HCT116 (cell line): ENCODE data around the gene GNG7. TPM values are rescaled to one million over a fixed set of nuclear protein-coding genes. Genes with fewer than 3 reads are reported as not detected.

Source experiments
- ATAC-seq: fragments of 200-7000 bp; cut with Tn5 transposase; 2 replicates; pipeline ENCODE4 v1.9.1; 2020; ENCODE audit warnings: mild to moderate bottlenecking, moderate library complexity
- BruUV-seq: library from RNA; stranded (reverse); fragments of 400-500 nt; replicated peaks from 2 replicates; lab custom pipeline; 2021; lab: Mats Ljungman, UMichigan
- CTCF ChIA-PET: fragments of 300-600 bp; sonication (Branson Sonifier 250); formaldehyde crosslinking; loops from one replicate; lab custom pipeline; 2021; ENCODE audit warnings: antibody characterized with exemption; lab: Charles Lee
- POLR2A ChIA-PET: fragments of 300-600, 350-600 bp; sonication (Branson Sonifier 250); formaldehyde crosslinking; loops from one replicate; lab custom pipeline; 2021; ENCODE audit warnings: antibody characterized with exemption; lab: Charles Lee
- RAD21 ChIA-PET, 2 experiments: fragments of 300-600 bp; sonication (Branson Sonifier 250); formaldehyde crosslinking; loops; one replicate each; lab custom pipeline; 2023; ENCODE audit warnings: low total read pairs in 2 of 2; ENCODE audit not compliant: uncharacterized antibody in 2 of 2, unreplicated experiment in 2 of 2, low non-redundant PET in 1 of 2; lab: Charles Lee
- DNase-seq: peaks from one replicate; pipeline ENCODE4 v3.0.0-alpha.2; 2010; ENCODE audit warnings: low read depth, low spot score
- H2AFZ ChIP-seq: fragments of 200-600 bp; shearing (Covaris generic), sonication (generic); 2 replicates; pipeline ENCODE4 v1.6.1; 2017; ENCODE audit warnings: low read depth, mixed run types, mixed read lengths, antibody characterized with exemption, low read length; ENCODE audit not compliant: poor library complexity, severe bottlenecking
- H3K27ac ChIP-seq: 2 replicates; pipeline ENCODE4 v1.5.1; 2012; ENCODE audit warnings: low read depth, low read length
- H3K27me3 ChIP-seq: fragments of 200-600 bp; sonication (generic); 2 replicates; pipeline ENCODE4 v1.6.1; 2016; ENCODE audit warnings: mixed run types, low read length, mixed read lengths; ENCODE audit not compliant: insufficient read depth
- H3K36me3 ChIP-seq, 2 experiments: fragments of 200-500 bp in 1 of 2; fragments of 200-600 bp in 1 of 2; sonication (Bioruptor generic) in 1 of 2; sonication (generic) in 1 of 2; 2 replicates each; pipeline versions ENCODE4 v1.5.1 to v1.6.1; 2014 to 2016; ENCODE audit warnings: low read length in 2 of 2, inconsistent platforms in 1 of 2, mixed read lengths in 1 of 2, mixed run types in 1 of 2; ENCODE audit not compliant: insufficient read depth in 2 of 2, control insufficient read depth in 1 of 2
- H3K4me1 ChIP-seq, 2 experiments: fragments of 200-600 bp in 1 of 2; sonication (generic) in 1 of 2; 2 replicates each; pipeline versions ENCODE4 v1.5.1 to v1.6.1; 2012 to 2017; ENCODE audit warnings: low read length in 2 of 2, inconsistent platforms in 1 of 2, mild to moderate bottlenecking in 1 of 2, mixed read lengths in 1 of 2, mixed run types in 1 of 2, moderate library complexity in 1 of 2; ENCODE audit not compliant: insufficient read depth in 2 of 2, control insufficient read depth in 1 of 2
- H3K4me2 ChIP-seq: fragments of 200-600 bp; sonication (generic); 2 replicates; pipeline ENCODE4 v1.6.1; 2017; ENCODE audit warnings: mixed run types, low read length, mixed read lengths
- H3K4me3 ChIP-seq, 2 experiments: fragments of 200-600 bp in 1 of 2; sonication (generic) in 1 of 2; replicated peaks in 1 of 2; 2 replicates each; pipeline ENCODE4 v1.5.1; 2011 to 2016; ENCODE audit warnings: low read length in 2 of 2, control low read depth in 1 of 2, low read depth in 1 of 2, mild to moderate bottlenecking in 1 of 2, mixed read lengths in 1 of 2, mixed run types in 1 of 2
- H3K79me2 ChIP-seq: fragments of 200-600 bp; sonication (generic); 2 replicates; pipeline ENCODE4 v1.6.1; 2017; ENCODE audit warnings: mild to moderate bottlenecking, mixed run types, low read length, moderate library complexity, mixed read lengths; ENCODE audit not compliant: insufficient read depth
- H3K9ac ChIP-seq: fragments of 200-600 bp; sonication (generic); 2 replicates; pipeline ENCODE4 v1.6.1; 2016; ENCODE audit warnings: low read length, mixed read lengths
- H3K9me2 ChIP-seq: fragments of 200-600 bp; sonication (generic), shearing (Covaris generic); 2 replicates; pipeline ENCODE4 v1.6.1; 2017; ENCODE audit warnings: mixed run types, mild to moderate bottlenecking, moderate library complexity; ENCODE audit not compliant: insufficient read depth
- H3K9me3 ChIP-seq, 2 experiments: fragments of 200-500 bp in 1 of 2; fragments of 200-600 bp in 1 of 2; sonication (Bioruptor generic) in 1 of 2; sonication (generic) in 1 of 2; 2 replicates each; pipeline ENCODE4 v1.6.1; 2014 to 2017; ENCODE audit warnings: low read length in 2 of 2, mixed read lengths in 2 of 2, inconsistent platforms in 1 of 2, low read depth in 1 of 2, mild to moderate bottlenecking in 1 of 2, mixed run types in 1 of 2, moderate library complexity in 1 of 2; ENCODE audit not compliant: control insufficient read depth in 1 of 2, insufficient read depth in 1 of 2
- H4K20me1 ChIP-seq: fragments of 200-600 bp; sonication (generic), shearing (Covaris generic); 2 replicates; pipeline ENCODE4 v1.6.1; 2017; ENCODE audit warnings: mixed run types, mild to moderate bottlenecking, moderate library complexity; ENCODE audit not compliant: insufficient read depth
- ATF3 ChIP-seq: IDR thresholded peaks from 2 replicates; pipeline ENCODE4 v1.6.1; 2012
- CBX3 ChIP-seq: IDR thresholded peaks from 2 replicates; pipeline ENCODE4 v1.6.1; 2012; ENCODE audit warnings: low read depth
- CEBPB ChIP-seq: IDR thresholded peaks from 2 replicates; pipeline ENCODE4 v1.6.1; 2012; ENCODE audit warnings: low read depth
- CTCF ChIP-seq, 3 experiments: fragments of 200-600 bp in 1 of 3; sonication (generic) in 1 of 3; IDR thresholded peaks in 2 of 3; conservative IDR thresholded peaks in 1 of 3; 2 replicates each; pipeline ENCODE4 v1.5.1; 2012 to 2017; ENCODE audit warnings: low read depth in 2 of 3, low read length in 2 of 3, antibody characterized with exemption in 1 of 3, borderline replicate concordance in 1 of 3, control low read depth in 1 of 3, mild to moderate bottlenecking in 1 of 3, mixed read lengths in 1 of 3, mixed run types in 1 of 3, moderate library complexity in 1 of 3; ENCODE audit not compliant: insufficient read depth in 1 of 3
- ELF1 ChIP-seq: IDR thresholded peaks from 2 replicates; pipeline ENCODE4 v1.6.1; 2012; ENCODE audit warnings: low read depth, borderline replicate concordance
- EZH2 ChIP-seq: fragments of 200-600 bp; sonication (generic); IDR thresholded peaks from 2 replicates; pipeline ENCODE4 v1.6.1; 2017; ENCODE audit warnings: antibody characterized with exemption, mixed run types
- FOSL1 ChIP-seq: IDR thresholded peaks from 2 replicates; pipeline ENCODE4 v1.6.1; 2012; ENCODE audit warnings: low read depth
- JUND ChIP-seq: IDR thresholded peaks from 2 replicates; pipeline ENCODE4 v1.6.1; 2012
- MAX ChIP-seq: IDR thresholded peaks from 2 replicates; pipeline ENCODE4 v1.6.1; 2012
- POLR2A ChIP-seq: IDR thresholded peaks from 2 replicates; pipeline ENCODE4 v1.7.0; 2011; ENCODE audit warnings: borderline replicate concordance; ENCODE audit not compliant: insufficient read depth, insufficient read length; ENCODE audit errors: extremely low read depth
- RAD21 ChIP-seq: IDR thresholded peaks from 2 replicates; pipeline ENCODE4 v1.6.1; 2012; ENCODE audit warnings: low read depth, mild to moderate bottlenecking
- REST ChIP-seq: IDR thresholded peaks from 2 replicates; pipeline ENCODE4 v1.6.1; 2012; ENCODE audit warnings: low read depth
- SIN3A ChIP-seq: IDR thresholded peaks from 2 replicates; pipeline ENCODE4 v1.6.1; 2012; ENCODE audit warnings: low read depth
- SP1 ChIP-seq: IDR thresholded peaks from 2 replicates; pipeline ENCODE4 v1.6.1; 2012; ENCODE audit warnings: low read depth
- TCF7L2 ChIP-seq: IDR thresholded peaks from 2 replicates; pipeline ENCODE4 v1.7.0; 2011; ENCODE audit warnings: borderline replicate concordance, inconsistent platforms; ENCODE audit not compliant: insufficient read depth, insufficient read length; ENCODE audit errors: extremely low read depth
- YY1 ChIP-seq: IDR thresholded peaks from 2 replicates; pipeline ENCODE4 v1.6.1; 2011; ENCODE audit warnings: low read length, low read depth, moderate library complexity, mild to moderate bottlenecking; ENCODE audit not compliant: insufficient replicate concordance; ENCODE audit errors: extremely low read depth
- ZBTB33 ChIP-seq: IDR thresholded peaks from 2 replicates; pipeline ENCODE4 v1.6.1; 2011; ENCODE audit warnings: mild to moderate bottlenecking, low read length, moderate library complexity; ENCODE audit not compliant: insufficient replicate concordance; ENCODE audit errors: extremely low read depth
- ZNF274 ChIP-seq: fragments of 200-500 bp; sonication (Bioruptor generic); IDR thresholded peaks from 2 replicates; pipeline ENCODE4 v1.6.1; 2014; ENCODE audit warnings: mild to moderate bottlenecking, low read depth, low read length, inconsistent platforms
- intact Hi-C: fragments of 100-400 bp; cut with micrococcal nuclease; formaldehyde crosslinking; loops from 2 replicates; pipeline ENCODE4 v1.10.0; 2022
- total RNA-seq: library from RNA; stranded (reverse); gene quantifications from one replicate; pipeline ENCODE4 v1.2.1, GENCODE V29; 2021; ENCODE audit not compliant: unreplicated experiment

Gene GNG7
- total RNA-seq, 1 experiment from 2014 or later, result 11.3 TPM

- peaks cover 0 to 4% of the 10 kb centered on the region in 2 experiments; a peak in 3 of 4 replicates for H3K4me1 ChIP-seq
- no peak overlapping the region for H3K27ac ChIP-seq
- ChIA-PET RAD21 (no interaction called here), CTCF (no interaction called here), POLR2A (no interaction called here)
- H3K9ac ChIP-seq, result no peak overlapping the region
- DNase-seq, result no peak
- H3K27me3 ChIP-seq, result no peaks in the 10 kb centered on the region
- peaks cover 5% of the 10 kb centered on the region in 2 experiments; a peak in 2 of 4 replicates for H3K36me3 ChIP-seq
- no peaks in the 10 kb centered on the region for H4K20me1 ChIP-seq
- no peak for ATAC-seq
- no peaks in the 10 kb centered on the region for H3K79me2 ChIP-seq
- H2AFZ ChIP-seq, result no peak overlapping the region
- no peaks in the 10 kb centered on the region for H3K9me3 ChIP-seq
- TF ChIP-seq CBX3 (no peak), CEBPB (no peak), EZH2 (no peak), ELF1 (no peak), JUND (no peak), REST (no peak), SP1 (no peak), ZNF274 (no peak), CTCF (IDR thresholded peaks at IDR 0.05 in 2 of 3, conservative IDR thresholded peaks at IDR 0.05 in 1 of 3; ENCODE audit: borderline replicate concordance in 1 of 3, insufficient read depth in 1 of 3, low read depth in 2 of 3, low read length in 2 of 3) (no peak), SIN3A (no peak), MAX (no peak), TCF7L2 (no peak), ATF3 (no peak), YY1 (no peak), POLR2A (no peak), RAD21 (no peak), ZBTB33 (no peak), FOSL1 (no peak)
- TF ChIP-seq, all 23 proteins: peak for 0
- no TSS peak for BruUV-seq
- Histone ChIP-seq H3K4me2 (no peak overlapping the region), H3K9me2 (no peaks in the 10 kb centered on the region), H3K4me3 (no peak overlapping the region)
- intact Hi-C loops, result no loop called here
These were observed 48.9 kb upstream of the GNG7 start for GRCh38 chr19:2751438-2751830.
